Erythroblast (primary cell): Measurements from ENCODE around the gene ZC3H12D.

Experiments used
- DNase-seq, 2 experiments: peaks; one replicate each; lab custom pipeline; 2025; lab: John Stamatoyannopoulos, UW
- GATA1 ChIP-seq: IDR thresholded peaks from 2 replicates; pipeline ENCODE4 v1.6.1; 2011; ENCODE audit warnings: low read depth, mild to moderate bottlenecking, control low read depth, low read length, moderate library complexity
- POLR2A ChIP-seq: IDR thresholded peaks from 2 replicates; pipeline ENCODE4 v1.6.1; 2011; ENCODE audit warnings: mild to moderate bottlenecking, low read length

The ZC3H12D gene

DNA sequence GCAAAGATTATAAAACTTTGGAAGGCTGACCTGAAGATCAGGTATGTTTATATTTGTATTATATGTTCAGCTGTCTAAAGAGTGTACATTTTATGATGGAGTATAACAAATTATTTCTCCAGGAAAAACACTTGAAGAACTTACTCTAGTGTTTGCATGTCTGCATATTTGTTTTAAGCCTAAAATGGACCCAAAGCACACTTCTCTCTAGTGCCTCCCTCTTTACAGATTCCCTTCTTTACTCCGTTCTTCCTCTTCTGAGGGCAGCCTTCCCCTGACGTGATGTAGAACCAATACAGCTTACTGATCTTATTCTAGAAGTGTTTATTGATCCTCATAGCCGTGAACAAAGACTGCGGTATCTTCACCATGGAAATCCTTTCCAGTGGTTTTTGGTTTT lies 70.8 kb downstream of the ZC3H12D start:
- TF ChIP-seq POLR2A (no peak), GATA1 (no peak)
- no peak for DNase-seq

- TF ChIP-seq GATA1 (no peak), POLR2A (no peak)
- no peak for DNase-seq
Observed at GRCh38 chr6:149410557-149410956, 74.3 kb downstream of the ZC3H12D start.

DNA sequence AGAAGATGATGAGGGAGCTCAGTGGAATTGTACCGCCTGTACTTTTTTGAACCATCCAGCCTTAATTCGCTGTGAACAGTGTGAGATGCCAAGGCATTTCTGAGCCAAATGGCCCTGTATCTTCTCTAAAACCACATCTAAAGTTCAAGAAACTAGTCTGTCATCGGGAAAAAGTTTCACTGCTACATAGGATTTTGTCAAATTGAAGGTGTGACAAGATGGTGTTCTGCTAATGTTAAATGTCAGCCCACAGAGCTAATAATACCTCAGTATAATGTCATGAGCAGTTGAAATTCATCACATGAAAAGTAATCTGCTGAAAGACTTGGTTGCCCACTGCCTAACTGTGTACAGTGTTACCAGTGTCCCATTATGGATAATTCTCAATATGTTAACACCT lies 75.2 kb downstream of the ZC3H12D start:
- TF ChIP-seq GATA1 (no peak), POLR2A (no peak)
- no peak for DNase-seq

DNA sequence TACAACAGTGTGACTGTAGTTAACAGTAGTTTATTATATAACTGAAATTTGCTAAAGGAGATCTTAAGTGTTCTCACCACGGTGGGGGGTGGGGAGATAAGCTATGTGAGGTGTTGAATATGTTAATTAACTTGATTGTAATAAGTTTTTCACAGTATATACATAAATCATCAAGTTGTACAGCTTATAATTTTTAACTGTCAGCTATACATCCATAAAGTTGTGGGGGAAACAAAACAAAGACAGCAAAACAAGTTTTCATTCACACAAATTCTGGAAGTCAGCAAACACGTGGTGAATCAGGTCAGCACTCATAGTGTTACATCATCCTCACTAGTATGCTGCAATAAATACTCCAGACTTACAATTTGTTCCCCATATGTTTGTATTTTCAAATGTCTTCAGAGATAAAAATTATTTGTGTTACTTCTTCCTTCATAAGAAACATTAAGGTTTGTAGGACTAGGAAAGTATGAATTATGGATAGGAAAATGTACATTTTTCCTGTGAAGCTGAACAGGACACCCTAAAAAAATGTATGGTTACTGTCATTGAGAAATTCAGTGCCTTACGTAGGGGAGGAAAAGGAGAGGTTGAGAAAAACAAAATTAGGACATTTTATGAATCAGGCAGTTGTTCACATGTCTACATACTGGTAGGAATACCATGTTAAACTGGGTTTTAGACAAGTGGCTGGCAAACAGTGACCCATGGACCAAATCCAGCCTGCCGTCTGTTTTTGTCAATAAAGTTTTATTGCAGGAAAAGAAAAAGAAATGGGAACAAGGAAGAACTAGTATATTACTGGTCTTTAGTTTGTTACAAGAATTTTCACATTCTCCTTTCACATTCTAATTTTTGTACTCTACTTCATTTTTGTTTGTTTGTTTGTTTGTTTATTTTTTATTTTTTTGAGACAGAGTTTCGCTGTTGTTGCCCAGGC lies 78.7 kb downstream of the ZC3H12D start:
- TF ChIP-seq POLR2A (no peak), GATA1 (no peak)
- DNase-seq = peak in 1 of 2 experiments; percentile 55

- no peak for TF ChIP-seq GATA1
- no peak for TF ChIP-seq POLR2A
- DNase-seq = no peak
Observed at GRCh38 chr6:149403534-149403933, 81.3 kb downstream of the ZC3H12D start.

DNA sequence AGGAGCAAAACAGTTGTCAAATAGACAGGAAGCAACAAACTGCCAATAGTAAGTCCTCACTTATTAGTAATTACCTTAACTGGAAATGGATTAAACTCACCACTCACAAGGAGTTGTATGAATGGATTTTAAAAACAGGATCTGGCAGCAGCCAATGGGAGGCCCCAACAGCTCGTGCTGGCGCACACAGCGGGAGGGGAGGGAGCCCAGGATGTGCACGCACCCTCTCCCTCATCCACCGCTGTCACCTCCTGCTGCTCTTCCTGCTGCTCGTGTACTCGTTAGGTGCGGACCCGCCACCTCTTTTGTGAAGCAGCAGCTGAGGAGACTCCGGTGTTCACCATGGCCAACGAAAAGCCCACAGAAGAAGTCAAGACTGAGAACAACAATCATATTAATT lies 84.8 kb downstream of the ZC3H12D start, which contains the start of gene SUMO4:
Gene SUMO4, plus strand, starts transcription at position 213 of the 400 bp plus-strand sequence. Its CDS starts 130 bp downstream, at position 343.
- TF ChIP-seq POLR2A (no peak), GATA1 (no peak)
- DNase-seq = no peak

GRCh38 chr6:149397384-149397783 lies 87.4 kb downstream of the ZC3H12D start:
- no peak for DNase-seq
- no peak for TF ChIP-seq POLR2A
- TF ChIP-seq GATA1 = no peak
